GM12873 (cell line): ENCODE measurements around the gene KIAA1755.

ENCODE experiments used
- TF ChIP-seq, protein P1 (sequence below): IDR thresholded peaks from 2 replicates; pipeline ENCODE4 v1.5.1; 2012; ENCODE audit warnings: low read depth, mild to moderate bottlenecking, moderate library complexity, low read length, control low read depth; ENCODE audit not compliant: insufficient read depth; ENCODE audit errors: missing control alignments

Gene KIAA1755

DNA sequence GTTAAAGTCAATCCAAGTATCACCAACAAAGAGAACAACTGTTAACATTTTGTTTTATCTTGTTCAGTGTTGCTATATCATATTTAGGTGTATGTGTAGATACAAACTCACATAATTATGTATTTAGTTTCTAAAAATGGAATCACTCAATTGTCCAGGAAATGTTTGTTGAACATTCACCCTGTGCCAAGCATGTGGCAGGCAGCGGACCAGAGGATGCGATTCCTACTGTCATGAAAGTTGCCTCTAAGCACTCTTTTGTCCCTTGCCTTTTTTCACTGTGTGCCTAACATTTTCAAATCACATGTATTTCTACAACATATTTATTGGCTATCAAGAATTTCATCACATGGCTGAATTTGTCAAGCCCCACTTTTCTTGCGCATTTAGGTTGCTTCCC lies 78.6 kb downstream of the KIAA1755 start:
- TF ChIP-seq, protein P1, sequence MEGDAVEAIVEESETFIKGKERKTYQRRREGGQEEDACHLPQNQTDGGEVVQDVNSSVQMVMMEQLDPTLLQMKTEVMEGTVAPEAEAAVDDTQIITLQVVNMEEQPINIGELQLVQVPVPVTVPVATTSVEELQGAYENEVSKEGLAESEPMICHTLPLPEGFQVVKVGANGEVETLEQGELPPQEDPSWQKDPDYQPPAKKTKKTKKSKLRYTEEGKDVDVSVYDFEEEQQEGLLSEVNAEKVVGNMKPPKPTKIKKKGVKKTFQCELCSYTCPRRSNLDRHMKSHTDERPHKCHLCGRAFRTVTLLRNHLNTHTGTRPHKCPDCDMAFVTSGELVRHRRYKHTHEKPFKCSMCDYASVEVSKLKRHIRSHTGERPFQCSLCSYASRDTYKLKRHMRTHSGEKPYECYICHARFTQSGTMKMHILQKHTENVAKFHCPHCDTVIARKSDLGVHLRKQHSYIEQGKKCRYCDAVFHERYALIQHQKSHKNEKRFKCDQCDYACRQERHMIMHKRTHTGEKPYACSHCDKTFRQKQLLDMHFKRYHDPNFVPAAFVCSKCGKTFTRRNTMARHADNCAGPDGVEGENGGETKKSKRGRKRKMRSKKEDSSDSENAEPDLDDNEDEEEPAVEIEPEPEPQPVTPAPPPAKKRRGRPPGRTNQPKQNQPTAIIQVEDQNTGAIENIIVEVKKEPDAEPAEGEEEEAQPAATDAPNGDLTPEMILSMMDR, result no peak

DNA sequence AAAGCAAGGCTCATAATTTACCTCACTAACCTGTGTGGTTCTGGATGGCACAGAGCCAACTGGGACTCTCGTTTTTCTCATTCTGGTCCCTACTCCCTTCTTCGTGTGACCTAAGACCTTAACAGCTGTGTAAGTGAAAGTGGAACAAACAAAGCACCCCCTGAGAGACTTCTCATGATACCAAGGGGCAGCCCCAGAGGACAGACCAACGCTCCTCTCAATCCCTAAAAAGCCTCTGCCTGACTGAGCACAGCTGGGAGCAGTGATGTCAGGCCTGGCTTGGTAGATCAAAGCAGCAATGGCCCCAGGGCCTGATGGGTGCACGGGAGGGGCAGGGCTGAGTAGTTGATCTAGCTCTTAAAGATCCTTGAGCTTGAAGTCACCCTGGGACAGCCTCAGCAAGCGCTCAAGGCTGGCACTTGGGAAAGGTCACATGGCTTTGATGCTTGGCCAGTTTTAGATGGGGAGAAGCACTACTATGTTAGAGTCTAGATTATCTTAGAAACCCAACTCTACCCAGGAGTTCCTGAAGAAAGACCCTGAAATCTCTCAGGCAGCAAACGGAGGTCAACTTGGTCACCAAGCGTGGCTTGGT lies 79.2 kb downstream of the KIAA1755 start:
- TF ChIP-seq, protein P1, result no peak

DNA sequence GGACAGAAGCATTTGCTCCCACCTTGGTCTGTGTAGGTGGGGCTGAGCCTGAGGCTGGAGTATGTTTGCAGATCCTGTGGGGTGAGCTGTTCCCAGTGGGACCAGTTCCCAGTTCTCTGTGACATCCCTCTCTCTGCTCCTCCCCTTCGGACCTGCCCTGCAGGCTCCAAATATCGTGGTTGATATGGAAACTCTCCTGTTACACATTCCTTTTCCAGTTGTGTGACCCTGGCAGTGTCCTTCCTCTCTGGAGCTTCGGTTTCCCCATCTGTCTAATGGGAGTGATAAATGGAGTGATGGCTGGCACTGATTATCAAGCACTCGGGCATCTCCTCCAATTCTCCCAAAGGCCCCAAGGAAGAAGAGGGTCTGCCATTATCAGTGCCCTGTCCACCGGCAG lies 79.8 kb downstream of the KIAA1755 start:
- TF ChIP-seq, protein P1, result no peak

DNA sequence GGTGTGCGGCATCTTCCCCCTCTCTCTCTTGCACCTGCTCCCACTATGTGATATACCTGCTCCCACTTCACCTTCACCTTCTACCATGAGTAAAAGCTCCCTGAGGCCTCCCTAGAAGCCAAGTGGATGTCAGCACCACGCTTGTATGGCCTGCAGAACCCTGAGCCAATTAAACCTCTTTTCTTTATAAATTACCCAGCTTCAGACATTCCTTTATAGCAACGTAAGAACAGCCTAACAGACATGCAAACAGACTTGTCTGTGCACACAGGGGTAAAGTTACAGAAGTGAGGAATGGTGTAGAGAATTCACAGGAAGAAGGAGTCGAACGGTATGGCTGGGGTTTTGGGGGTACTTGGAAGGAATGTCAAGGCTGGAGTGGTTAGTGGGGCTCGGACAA lies 80.7 kb downstream of the KIAA1755 start:
- TF ChIP-seq, protein P1, result no peak

DNA sequence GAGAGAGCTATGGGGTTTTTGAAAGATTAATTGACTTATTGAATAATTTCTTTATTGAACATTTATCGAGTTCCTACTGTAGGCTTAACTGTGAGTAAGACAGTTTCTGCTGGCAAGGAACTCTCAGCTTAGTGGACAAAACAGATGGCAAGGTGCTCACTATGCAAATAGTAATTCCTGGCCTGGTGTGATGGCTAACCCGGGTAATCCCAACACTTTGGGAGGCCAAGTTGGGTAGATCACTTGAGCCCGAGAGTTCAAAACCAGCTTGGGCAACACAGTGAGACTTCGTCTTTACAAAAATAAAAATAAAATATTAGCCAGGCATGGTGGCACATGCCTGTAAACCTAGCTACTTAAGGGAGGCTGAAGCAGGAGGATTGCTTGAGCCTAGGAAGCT lies 82.0 kb downstream of the KIAA1755 start:
- TF ChIP-seq, protein P1, result no peak

DNA sequence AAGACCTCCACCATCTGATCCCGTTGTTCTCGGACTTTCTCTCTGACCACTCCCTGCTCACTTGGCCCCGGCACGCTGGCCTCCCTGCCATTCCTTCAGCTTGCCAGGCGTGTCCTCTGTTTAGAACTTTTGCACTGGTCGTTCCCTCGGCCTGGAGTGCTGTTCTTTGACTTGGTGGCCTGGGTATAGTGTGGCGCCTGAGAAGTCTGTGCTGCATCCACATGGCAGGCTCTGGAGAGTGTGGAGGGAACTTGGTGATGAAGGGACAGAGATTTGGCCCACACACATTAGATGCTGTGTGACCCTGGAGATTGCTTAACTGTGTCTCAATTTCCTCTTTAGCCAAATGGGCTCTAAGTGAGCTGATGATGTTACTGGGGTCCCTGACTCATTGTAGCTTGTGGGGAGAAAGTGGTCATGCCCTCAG lies 82.5 kb downstream of the KIAA1755 start:
- TF ChIP-seq, protein P1, result no peak

DNA sequence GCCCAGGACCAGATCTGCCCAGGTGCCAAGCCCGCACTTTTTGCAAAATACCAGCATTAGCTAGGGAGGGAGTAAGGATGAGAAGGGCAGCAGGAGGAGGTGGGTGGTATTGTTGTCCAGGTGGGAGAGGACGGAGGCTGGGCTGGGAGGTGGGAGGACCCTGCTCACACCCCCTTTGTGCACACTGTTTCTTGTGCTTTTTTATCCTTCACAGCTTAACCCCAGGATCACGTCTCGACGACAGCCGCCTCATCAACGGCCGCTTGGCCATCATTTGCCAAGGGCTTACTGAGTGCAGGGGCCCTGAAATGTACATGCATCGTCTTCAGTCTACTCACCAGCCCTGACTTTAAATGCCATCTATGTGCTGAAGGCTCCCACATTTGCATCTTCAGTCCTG lies 83.3 kb downstream of the KIAA1755 start:
- TF ChIP-seq, protein P1, result no peak
